HFF-Myc (cell line): ENCODE data around the gene CLEC16A.

Experiments
- DNase-seq: peaks from one replicate; pipeline ENCODE4 v3.0.0-alpha.2; 2011; ENCODE audit warnings: low read depth; ENCODE audit errors: extremely low read depth
- H3K4me3 ChIP-seq: replicated peaks from 2 replicates; pipeline ENCODE4 v1.5.1; 2011; ENCODE audit warnings: low read depth, mild to moderate bottlenecking, control low read depth, low read length
- CTCF ChIP-seq: IDR thresholded peaks from 2 replicates; pipeline ENCODE4 v1.5.1; 2012; ENCODE audit warnings: mild to moderate bottlenecking, low read depth, low read length, control low read depth; ENCODE audit errors: missing control alignments

CLEC16A gene

GRCh38 chr16:11198375-11198774 lies 254.0 kb downstream of the CLEC16A start:
- DNase-seq, result no peak
- H3K4me3 ChIP-seq, result no peak overlapping the region
- TF ChIP-seq CTCF, result no peak

- TF ChIP-seq CTCF, result no peak
- H3K4me3 ChIP-seq, result no peak overlapping the region
- no peak for DNase-seq
These were observed 254.5 kb downstream of the CLEC16A start for GRCh38 chr16:11198828-11199227.

- no peak overlapping the region for H3K4me3 ChIP-seq
- TF ChIP-seq CTCF, result no peak
- DNase-seq, result no peak
These were observed 256.2 kb downstream of the CLEC16A start for GRCh38 chr16:11200592-11200991.

- H3K4me3 ChIP-seq, result peak overlapping the region; percentile 16; the same call in 1 of the 2 replicates
- DNase-seq, result peak; percentile 91
These were observed 257.3 kb downstream of the CLEC16A start for GRCh38 chr16:11201498-11202259.

GRCh38 chr16:11202260-11203091 lies 258.1 kb downstream of the CLEC16A start:
- peak overlapping the region; percentile 16; the same call in 1 of the 2 replicates for H3K4me3 ChIP-seq
- no peak for TF ChIP-seq CTCF
- DNase-seq, result no peak

More at GRCh38 chr16:11201498-11202259, 257.3 kb downstream of the CLEC16A start:
- no peak for TF ChIP-seq CTCF

- no peak for DNase-seq
- no peak overlapping the region for H3K4me3 ChIP-seq
- TF ChIP-seq CTCF, result no peak
These were observed 258.8 kb downstream of the CLEC16A start for GRCh38 chr16:11203111-11203623.
